GM12878 (cell line): Measurements from ENCODE around the gene RPS6KA2. TPM values are rescaled to one million over a fixed set of nuclear protein-coding genes. Genes with fewer than 3 reads are reported as not detected.

Experiments
- ATAC-seq: fragments of 200-7000 bp; cut with Tn5 transposase; 3 replicates; pipeline ENCODE4 v1.9.1; 2020; ENCODE audit warnings: mild to moderate bottlenecking, moderate library complexity
- BruUV-seq: library from RNA; stranded (reverse); fragments of 400-500 nt; replicated peaks from 2 replicates; lab custom pipeline; 2021; lab: Mats Ljungman, UMichigan
- CTCF ChIA-PET: fragments of 300-600 bp; sonication (Branson Sonifier 250); formaldehyde crosslinking; extraction: SDS; loops from one replicate; lab custom pipeline; 2021; ENCODE audit warnings: inconsistent platforms; lab: Yijun Ruan, JAX
- POLR2A ChIA-PET: fragments of 350-600 bp; formaldehyde crosslinking; extraction: SDS; loops from one replicate; lab custom pipeline; 2021; ENCODE audit warnings: inconsistent platforms; lab: Charles Lee
- RAD21 ChIA-PET: fragments of 300-600 bp; sonication (Branson Sonifier 250); formaldehyde crosslinking; loops from one replicate; lab custom pipeline; 2023; ENCODE audit warnings: antibody characterized with exemption; ENCODE audit not compliant: unreplicated experiment; lab: Charles Lee
- SMC1A ChIA-PET: fragments of 300-600 bp; sonication (Branson Sonifier 250); formaldehyde crosslinking; loops from one replicate; lab custom pipeline; 2023; ENCODE audit not compliant: unreplicated experiment, uncharacterized antibody; lab: Charles Lee
- DNase-seq: peaks from one replicate; pipeline ENCODE4 v3.0.0-alpha.2; 2011; ENCODE audit warnings: low read depth, low spot score
- FAIRE-seq: peaks from 3 replicates; lab custom pipeline; 2011; peaks lifted over from hg19 to GRCh38; lab: Jason Lieb, UNC
- H2AFZ ChIP-seq: 2 replicates; pipeline ENCODE4 v1.6.0; 2011; ENCODE audit warnings: low read depth, low read length, control low read depth; ENCODE audit not compliant: control insufficient read depth
- H3K27ac ChIP-seq: 2 replicates; pipeline ENCODE4 v1.5.1; 2011; ENCODE audit warnings: control low read depth; ENCODE audit not compliant: control insufficient read depth, insufficient read depth
- H3K27me3 ChIP-seq, 2 experiments: replicated peaks in 1 of 2; 2 replicates each; pipeline versions ENCODE4 v1.6.0 to v1.6.1; 2011; ENCODE audit warnings: low read length in 1 of 2; ENCODE audit not compliant: control insufficient read depth in 2 of 2, insufficient read depth in 2 of 2
- H3K36me3 ChIP-seq, 2 experiments: 2 replicates each; pipeline ENCODE4 v1.5.1; 2011; ENCODE audit warnings: low read length in 1 of 2; ENCODE audit not compliant: control insufficient read depth in 2 of 2, insufficient read depth in 2 of 2
- H3K4me1 ChIP-seq: 2 replicates; pipeline ENCODE4 v1.6.1; 2011; ENCODE audit warnings: mild to moderate bottlenecking, low read length, moderate library complexity, mixed read lengths; ENCODE audit not compliant: control insufficient read depth, insufficient read depth
- H3K4me2 ChIP-seq: 2 replicates; pipeline ENCODE4 v1.6.0; 2011; ENCODE audit warnings: control low read depth; ENCODE audit not compliant: control insufficient read depth, insufficient read depth
- H3K4me3 ChIP-seq: fragments of 200-600 bp; sonication (generic); 2 replicates; pipeline ENCODE4 v1.5.1; 2016
- H3K79me2 ChIP-seq: 2 replicates; pipeline ENCODE4 v1.6.0; 2011; ENCODE audit warnings: low read length; ENCODE audit not compliant: control insufficient read depth, insufficient read depth
- H3K9ac ChIP-seq: 2 replicates; pipeline ENCODE4 v1.8.0; 2011; ENCODE audit warnings: low read length, control low read depth, mixed read lengths; ENCODE audit not compliant: control insufficient read depth, insufficient read depth
- H3K9me3 ChIP-seq: replicated peaks from 3 replicates; pipeline ENCODE4 v1.5.1; 2011; ENCODE audit warnings: mild to moderate bottlenecking, low read length; ENCODE audit not compliant: control insufficient read depth, insufficient read depth
- H4K20me1 ChIP-seq: 2 replicates; pipeline ENCODE4 v1.6.0; 2011; ENCODE audit not compliant: control insufficient read depth, insufficient read depth
- BACH1 ChIP-seq: fragments of 450-650 bp; IDR thresholded peaks from 2 replicates; pipeline ENCODE4 v1.6.1; 2017; ENCODE audit warnings: mild to moderate bottlenecking, borderline replicate concordance
- HCFC1 ChIP-seq: fragments of 150-350 bp; IDR thresholded peaks from 2 replicates; pipeline ENCODE4 v1.6.1; 2014; ENCODE audit warnings: low read length
- KAT2A ChIP-seq: conservative IDR thresholded peaks from 2 replicates; pipeline ENCODE4 v1.6.1; 2011; ENCODE audit warnings: low read depth, low read length; ENCODE audit not compliant: control insufficient read depth
- KDM1A ChIP-seq: fragments of 200-600 bp; sonication (generic); IDR thresholded peaks from 2 replicates; pipeline ENCODE4 v1.6.1; 2016; ENCODE audit warnings: borderline replicate concordance
- NFYB ChIP-seq: IDR thresholded peaks from 2 replicates; pipeline ENCODE4 v1.6.1; 2011; ENCODE audit warnings: low read depth, mild to moderate bottlenecking, low read length, improper control_type of control experiment, moderate library complexity; ENCODE audit not compliant: insufficient read depth
- PML ChIP-seq: IDR thresholded peaks from 2 replicates; pipeline ENCODE4 v1.6.1; 2012; ENCODE audit warnings: low read length, inconsistent platforms
- SUZ12 ChIP-seq: fragments of 200-600 bp; sonication (generic); IDR thresholded peaks from one replicate; pipeline ENCODE4 v1.6.1; 2018; ENCODE audit warnings: antibody characterized with exemption, mild to moderate bottlenecking; ENCODE audit not compliant: unreplicated experiment
- TCF3 ChIP-seq: IDR thresholded peaks from 2 replicates; pipeline ENCODE4 v1.6.1; 2012; ENCODE audit warnings: low read depth, mild to moderate bottlenecking, low read length, borderline replicate concordance; ENCODE audit not compliant: insufficient read depth
- ZBED1 ChIP-seq: IDR thresholded peaks from 2 replicates; pipeline ENCODE4 v1.6.1; 2016; ENCODE audit warnings: borderline replicate concordance
- ZNF274 ChIP-seq: IDR thresholded peaks from one replicate; pipeline ENCODE4 v1.8.0; 2011; ENCODE audit not compliant: insufficient read length, insufficient read depth
- WGBS: methylation state at CpG from one replicate; pipeline ENCODE4 v1.1.6; 2016; ENCODE audit warnings: low lambda C conversion rate; ENCODE audit not compliant: insufficient replicate concordance, insufficient coverage; ENCODE audit errors: missing lambda C conversion rate; 5-methylcytosine and 5-hydroxymethylcytosine counted together
- in situ Hi-C: fragments of 300-500 bp; cut with MboI; formaldehyde crosslinking; loops from 9 replicates; pipeline ENCODE4 v1.14.3; 2018; ENCODE audit warnings: mixed read lengths
- intact Hi-C: fragments of 100-400 bp; cut with micrococcal nuclease; formaldehyde crosslinking; loops from one replicate; pipeline ENCODE4 v1.14.2; 2022; ENCODE audit not compliant: unreplicated experiment
- polyA plus RNA-seq, 11 experiments: library from polyadenylated mRNA; depleted of rRNA in 4 of 11; unstranded in 6 of 11; stranded (reverse) in 5 of 11; fragments of >200 nt; fragmentation: Nextera tagmentation in 4 of 11; fragmentation: Illumina TruSeq in 1 of 11; extraction: Ambion mirVana in 4 of 11; extraction: Trizol in 1 of 11; gene quantifications; 1 replicate in 1 of 11; 2 replicates in 10 of 11; pipeline versions ENCODE4 v1.2.1 to v1.2.3, GENCODE V29; 2011 to 2016; ENCODE audit warnings: inconsistent platforms in 2 of 11, missing spikeins in 2 of 11, low read depth in 1 of 11
- total RNA-seq, 4 experiments: library from RNA; depleted of rRNA in 3 of 4; stranded (reverse); fragments of >200 nt in 3 of 4; fragmentation: Illumina TruSeq in 1 of 4; extraction: Trizol in 1 of 4; gene quantifications; 2 replicates each; pipeline versions ENCODE4 v1.2.1 to v1.2.3, GENCODE V29; 2013 to 2021
- TF ChIP-seq, protein P1 (sequence below): fragments of 450-650 bp; IDR thresholded peaks from 2 replicates; pipeline ENCODE4 v1.6.1; 2017; ENCODE audit warnings: mild to moderate bottlenecking, moderate library complexity
- TF ChIP-seq, protein P2 (sequence below): fragments of 450-650 bp; IDR thresholded peaks from 2 replicates; pipeline ENCODE4 v1.6.1; 2017; ENCODE audit warnings: borderline replicate concordance
- TF ChIP-seq, protein P3 (sequence below): fragments of 450-650 bp; IDR thresholded peaks from 2 replicates; pipeline ENCODE4 v1.6.1; 2017; ENCODE audit warnings: mild to moderate bottlenecking

The RPS6KA2 gene
- total and polyA plus RNA-seq, 10 of the 15 experiments (the other 5 are each of a cell fraction or from before 2014, with no cell fraction given), result 0.02 to 1.0 (median 0.22) TPM; not detected in 1

DNA sequence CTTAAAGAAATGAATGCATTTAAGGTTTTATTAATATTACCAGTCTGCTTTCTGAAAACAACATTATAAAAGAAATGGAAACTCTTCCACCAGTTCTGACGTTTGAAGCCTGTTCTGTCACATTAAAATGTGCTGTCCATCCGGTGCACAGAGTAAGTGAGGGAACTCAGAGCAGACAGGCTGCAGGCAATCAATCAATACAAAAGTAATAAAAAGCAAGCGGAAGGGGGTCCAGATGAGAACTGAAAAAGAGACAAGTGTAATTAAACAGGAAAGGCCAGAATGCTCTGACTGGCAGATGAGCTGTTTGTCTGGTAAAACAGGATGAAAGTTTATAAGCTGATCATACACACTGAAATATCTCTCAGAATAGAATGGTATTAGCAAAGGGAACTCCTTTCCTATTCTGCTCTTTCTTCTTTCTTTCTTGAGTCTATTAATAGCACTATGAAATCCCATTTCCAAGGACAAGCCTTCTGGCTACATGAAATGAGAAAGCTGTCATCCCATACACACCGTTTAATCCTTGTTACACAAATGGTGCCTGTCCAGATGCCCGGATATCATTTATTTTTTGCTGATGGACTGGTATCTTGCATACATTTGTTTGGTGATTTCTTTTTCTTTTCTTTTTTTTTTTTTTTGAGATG is 134.8 kb downstream of the RPS6KA2 start:
- H3K27ac ChIP-seq, result no peak overlapping the region
- ChIA-PET SMC1A (no interaction called here), CTCF (no interaction called here), RAD21 (no interaction called here), POLR2A (no interaction called here)
- no peak overlapping the region for H3K4me3 ChIP-seq
- peaks cover 6% of the 10 kb centered on the region; the same call in 2 of the 3 replicates for H3K9me3 ChIP-seq
- in situ Hi-C loops, result no loop called here
- H3K9ac ChIP-seq, result no peak overlapping the region
- ATAC-seq (no peak), DNase-seq (no peak), FAIRE-seq (no peak)
- H2AFZ ChIP-seq, result no peak overlapping the region
- BruUV-seq, result no TSS peak
- H3K36me3 ChIP-seq, result no peaks in the 10 kb centered on the region
- H3K4me1 ChIP-seq, result peaks cover 9% of the 10 kb centered on the region
- H3K4me2 ChIP-seq, result no peak overlapping the region
- H3K79me2 ChIP-seq, result no peaks in the 10 kb centered on the region
- H3K27me3 ChIP-seq, result no peaks in the 10 kb centered on the region
- WGBS, result 66% methylated on average over 5 of the region's 5 CpGs
- intact Hi-C loops, result no loop called here
- H4K20me1 ChIP-seq, result no peaks in the 10 kb centered on the region
- TF ChIP-seq KAT2A (no peak), NFYB (no peak), SUZ12 (no peak), HCFC1 (no peak), TCF3 (no peak), ZBED1 (no peak), PML (no peak), ZNF274 (no peak), BACH1 (no peak), KDM1A (no peak)
- TF ChIP-seq, protein P1, sequence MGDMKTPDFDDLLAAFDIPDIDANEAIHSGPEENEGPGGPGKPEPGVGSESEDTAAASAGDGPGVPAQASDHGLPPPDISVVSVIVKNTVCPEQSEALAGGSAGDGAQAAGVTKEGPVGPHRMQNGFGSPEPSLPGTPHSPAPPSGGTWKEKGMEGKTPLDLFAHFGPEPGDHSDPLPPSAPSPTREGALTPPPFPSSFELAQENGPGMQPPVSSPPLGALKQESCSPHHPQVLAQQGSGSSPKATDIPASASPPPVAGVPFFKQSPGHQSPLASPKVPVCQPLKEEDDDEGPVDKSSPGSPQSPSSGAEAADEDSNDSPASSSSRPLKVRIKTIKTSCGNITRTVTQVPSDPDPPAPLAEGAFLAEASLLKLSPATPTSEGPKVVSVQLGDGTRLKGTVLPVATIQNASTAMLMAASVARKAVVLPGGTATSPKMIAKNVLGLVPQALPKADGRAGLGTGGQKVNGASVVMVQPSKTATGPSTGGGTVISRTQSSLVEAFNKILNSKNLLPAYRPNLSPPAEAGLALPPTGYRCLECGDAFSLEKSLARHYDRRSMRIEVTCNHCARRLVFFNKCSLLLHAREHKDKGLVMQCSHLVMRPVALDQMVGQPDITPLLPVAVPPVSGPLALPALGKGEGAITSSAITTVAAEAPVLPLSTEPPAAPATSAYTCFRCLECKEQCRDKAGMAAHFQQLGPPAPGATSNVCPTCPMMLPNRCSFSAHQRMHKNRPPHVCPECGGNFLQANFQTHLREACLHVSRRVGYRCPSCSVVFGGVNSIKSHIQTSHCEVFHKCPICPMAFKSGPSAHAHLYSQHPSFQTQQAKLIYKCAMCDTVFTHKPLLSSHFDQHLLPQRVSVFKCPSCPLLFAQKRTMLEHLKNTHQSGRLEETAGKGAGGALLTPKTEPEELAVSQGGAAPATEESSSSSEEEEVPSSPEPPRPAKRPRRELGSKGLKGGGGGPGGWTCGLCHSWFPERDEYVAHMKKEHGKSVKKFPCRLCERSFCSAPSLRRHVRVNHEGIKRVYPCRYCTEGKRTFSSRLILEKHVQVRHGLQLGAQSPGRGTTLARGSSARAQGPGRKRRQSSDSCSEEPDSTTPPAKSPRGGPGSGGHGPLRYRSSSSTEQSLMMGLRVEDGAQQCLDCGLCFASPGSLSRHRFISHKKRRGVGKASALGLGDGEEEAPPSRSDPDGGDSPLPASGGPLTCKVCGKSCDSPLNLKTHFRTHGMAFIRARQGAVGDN, result no peak
- TF ChIP-seq, protein P2, sequence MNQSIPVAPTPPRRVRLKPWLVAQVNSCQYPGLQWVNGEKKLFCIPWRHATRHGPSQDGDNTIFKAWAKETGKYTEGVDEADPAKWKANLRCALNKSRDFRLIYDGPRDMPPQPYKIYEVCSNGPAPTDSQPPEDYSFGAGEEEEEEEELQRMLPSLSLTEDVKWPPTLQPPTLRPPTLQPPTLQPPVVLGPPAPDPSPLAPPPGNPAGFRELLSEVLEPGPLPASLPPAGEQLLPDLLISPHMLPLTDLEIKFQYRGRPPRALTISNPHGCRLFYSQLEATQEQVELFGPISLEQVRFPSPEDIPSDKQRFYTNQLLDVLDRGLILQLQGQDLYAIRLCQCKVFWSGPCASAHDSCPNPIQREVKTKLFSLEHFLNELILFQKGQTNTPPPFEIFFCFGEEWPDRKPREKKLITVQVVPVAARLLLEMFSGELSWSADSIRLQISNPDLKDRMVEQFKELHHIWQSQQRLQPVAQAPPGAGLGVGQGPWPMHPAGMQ, result no peak
- TF ChIP-seq, protein P3, sequence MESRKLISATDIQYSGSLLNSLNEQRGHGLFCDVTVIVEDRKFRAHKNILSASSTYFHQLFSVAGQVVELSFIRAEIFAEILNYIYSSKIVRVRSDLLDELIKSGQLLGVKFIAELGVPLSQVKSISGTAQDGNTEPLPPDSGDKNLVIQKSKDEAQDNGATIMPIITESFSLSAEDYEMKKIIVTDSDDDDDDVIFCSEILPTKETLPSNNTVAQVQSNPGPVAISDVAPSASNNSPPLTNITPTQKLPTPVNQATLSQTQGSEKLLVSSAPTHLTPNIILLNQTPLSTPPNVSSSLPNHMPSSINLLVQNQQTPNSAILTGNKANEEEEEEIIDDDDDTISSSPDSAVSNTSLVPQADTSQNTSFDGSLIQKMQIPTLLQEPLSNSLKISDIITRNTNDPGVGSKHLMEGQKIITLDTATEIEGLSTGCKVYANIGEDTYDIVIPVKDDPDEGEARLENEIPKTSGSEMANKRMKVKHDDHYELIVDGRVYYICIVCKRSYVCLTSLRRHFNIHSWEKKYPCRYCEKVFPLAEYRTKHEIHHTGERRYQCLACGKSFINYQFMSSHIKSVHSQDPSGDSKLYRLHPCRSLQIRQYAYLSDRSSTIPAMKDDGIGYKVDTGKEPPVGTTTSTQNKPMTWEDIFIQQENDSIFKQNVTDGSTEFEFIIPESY, result no peak
